ENCODE measurements around the gene CBX8. TPM values are rescaled to one million over a fixed set of nuclear protein-coding genes. Genes with fewer than 3 reads are reported as not detected.

Gene CBX8
- total and polyA plus RNA-seq, 2 of the 8 experiments (the other 6 are each of a cell fraction or from before 2014, with no cell fraction given) = 0.09 to 2.1 TPM

DNA sequence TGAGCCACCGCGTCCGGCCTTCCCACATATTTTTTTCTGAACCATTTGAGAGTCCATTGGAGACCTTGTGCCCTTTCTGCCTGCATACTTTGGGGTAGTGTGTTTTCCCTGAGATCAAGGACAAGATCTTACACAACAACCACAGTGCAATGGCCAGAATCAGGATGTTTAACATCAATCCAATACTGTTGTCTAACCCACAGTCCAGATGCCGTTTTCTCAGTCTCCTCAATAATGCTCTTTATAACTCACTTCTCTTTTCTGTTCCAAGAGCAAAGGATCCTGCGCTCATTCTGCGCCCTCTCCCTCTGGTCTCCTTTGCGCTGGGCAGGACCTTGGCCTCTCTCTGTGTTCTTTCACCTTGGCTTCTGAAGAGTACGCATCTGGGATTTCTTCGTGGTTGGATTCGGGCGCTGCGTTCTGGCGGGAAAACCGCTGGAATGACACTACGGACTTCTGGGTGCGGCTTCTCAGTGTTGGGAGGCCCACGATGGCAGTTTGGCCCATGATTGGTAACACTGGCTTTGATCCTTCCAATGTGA, 25.8 kb upstream of the CBX8 start:
- Histone ChIP-seq H3K79me1 (ENCODE audit: low read depth, low read length) (no peaks in the 10 kb centered on the region), H3K9ac (replicated peaks in 1 of 4; ENCODE audit: extremely low read depth in 1 of 4, low read depth in 3 of 4, low read length in 3 of 4) (no peak overlapping the region), H4K20me1 (replicated peaks in 1 of 2; ENCODE audit: control insufficient read depth in 1 of 2, insufficient read depth in 2 of 2, low read length in 2 of 2) (peaks cover 0 to 3% of the 10 kb centered on the region in 2 experiments), H2AFZ (ENCODE audit: low read length) (no peak overlapping the region), H3K79me2 (ENCODE audit: control insufficient read depth in 1 of 2, insufficient read depth in 2 of 2, low read length in 2 of 2) (no peaks in the 10 kb centered on the region), H3K14ac (ENCODE audit: insufficient read length) (no peak overlapping the region), H3K4ac (replicated peaks; ENCODE audit: insufficient read length, low read depth, low read length) (no peak overlapping the region), H3K4me2 (ENCODE audit: insufficient read depth in 1 of 2, low read depth in 2 of 2, low read length in 2 of 2) (no peak overlapping the region), H4K5ac (ENCODE audit: insufficient read length, low read depth, low read length) (no peak overlapping the region), H3K4me3 (ENCODE audit: extremely low read depth in 1 of 4, insufficient read depth in 2 of 4, low read depth in 3 of 4, low read length in 4 of 4) (no peak overlapping the region), H3K27me3 (replicated peaks in 1 of 4; ENCODE audit: control insufficient read depth in 3 of 4, extremely low read depth in 1 of 4, insufficient read depth in 3 of 4, low read length in 3 of 4) (peaks cover 18 to 77% (median 56%) of the 10 kb centered on the region in 4 experiments), H4K8ac (ENCODE audit: extremely low read depth, insufficient read depth, low read length) (no peak overlapping the region; the same call in 1 of the 2 replicates), H3K27ac (ENCODE audit: low read depth, low read length) (no peak overlapping the region), H2BK12ac (ENCODE audit: low read depth, low read length) (no peak overlapping the region), H3K4me1 (replicated peaks in 1 of 4; ENCODE audit: control insufficient read depth in 3 of 4, insufficient read depth in 4 of 4, low read length in 3 of 4) (peaks cover 0 to 4% (median 2%) of the 10 kb centered on the region in 4 experiments; a peak in 2 of 7 replicates), H3K56ac (replicated peaks; ENCODE audit: insufficient read length, low read depth, low read length) (no peak overlapping the region), H2BK5ac (ENCODE audit: low read depth, low read length) (no peak overlapping the region), H3K23me2 (ENCODE audit: low read depth, low read length) (no peaks in the 10 kb centered on the region; the same call in 1 of the 2 replicates), H3K23ac (ENCODE audit: insufficient read length) (no peak overlapping the region), H4K91ac (replicated peaks; ENCODE audit: insufficient read length, low read length) (no peak overlapping the region), H2BK120ac (replicated peaks; ENCODE audit: low read depth, low read length) (no peak overlapping the region), H3K9me3 (ENCODE audit: insufficient read depth in 2 of 2, low read depth in 1 of 2, low read length in 1 of 2) (no peaks in the 10 kb centered on the region; a peak in 1 of 4 replicates), H3K18ac (ENCODE audit: extremely low read depth, low read length) (no peak overlapping the region), H2BK15ac (ENCODE audit: low read length) (no peak overlapping the region), H2BK20ac (ENCODE audit: low read length) (no peak overlapping the region), H2AK5ac (ENCODE audit: low read depth, low read length) (no peak overlapping the region), H3K36me3 (ENCODE audit: control insufficient read depth in 2 of 4, insufficient read depth in 4 of 4, low read length in 3 of 4) (no peaks in the 10 kb centered on the region; a peak in 1 of 8 replicates)
- peak; percentile 76 for TF ChIP-seq E2F6 (IDR thresholded peaks at IDR 0.05)
- no peak for TF ChIP-seq SUZ12 (IDR thresholded peaks at IDR 0.05; ENCODE audit: low read length)
- TF ChIP-seq POLR2AphosphoS5 (IDR thresholded peaks at IDR 0.05; ENCODE audit: low read depth, low read length) = no peak
- no peak for TF ChIP-seq HDAC2 (IDR thresholded peaks at IDR 0.05; ENCODE audit: borderline replicate concordance in 1 of 2, low read depth in 2 of 2, low read length in 2 of 2)
- no peak for TF ChIP-seq SP2 (IDR thresholded peaks at IDR 0.05; ENCODE audit: low read length)
- TF ChIP-seq RXRA (IDR thresholded peaks at IDR 0.05; ENCODE audit: insufficient read depth, low read depth, low read length) = no peak
- TF ChIP-seq SP4 (IDR thresholded peaks at IDR 0.05; ENCODE audit: low read length) = no peak
- no peak for TF ChIP-seq YY1 (IDR thresholded peaks at IDR 0.05; ENCODE audit: low read depth, low read length)
- TF ChIP-seq JUN (IDR thresholded peaks at IDR 0.05; ENCODE audit: low read depth, low read length) = no peak
- ChIA-PET POLR2A (ENCODE audit: partially characterized antibody) (interaction anchor here (1.4 to 24.0 kb wide), 4 partner anchors 8 to 16 kb away, joined by 3 to 374 read pairs (median 190); no protein-coding TSS in a partner anchor), CTCF (ENCODE audit: partially characterized antibody) (interaction anchor here (1.0 to 24.7 kb wide), 7 partner anchors 12 to 93 kb away, joined by 3 to 576 read pairs (median 5); partner anchors contain the start of gene CBX8)
- 96% methylated on average over 17 of the region's 17 CpGs; no CpG with 5 or more reads in 1 of the 2 experiments for WGBS, 2 experiments (ENCODE audit: extremely low coverage in 1 of 2, insufficient coverage in 1 of 2, insufficient read length in 1 of 2, insufficient replicate concordance in 2 of 2, low coverage in 1 of 2, low lambda C conversion rate in 2 of 2, missing lambda C conversion rate in 1 of 2)
- FAIRE-seq (no peak), DNase-seq (ENCODE audit: low read depth in 1 of 2, low spot score in 2 of 2) (no peak)

Measured in H1 (cell line).